SKM-1 (cell line): ENCODE data around the gene MANSC1.
"Not testable (repeated sequence)": the region's sequence is repeated elsewhere in the genome, so short reads cannot be mapped to it uniquely, and the experiment has no call there.

ENCODE experiments used
- DNase-seq: peaks from one replicate; lab custom pipeline; 2025; ENCODE audit not compliant: unreplicated experiment; lab: John Stamatoyannopoulos, UW

MANSC1 gene

DNA sequence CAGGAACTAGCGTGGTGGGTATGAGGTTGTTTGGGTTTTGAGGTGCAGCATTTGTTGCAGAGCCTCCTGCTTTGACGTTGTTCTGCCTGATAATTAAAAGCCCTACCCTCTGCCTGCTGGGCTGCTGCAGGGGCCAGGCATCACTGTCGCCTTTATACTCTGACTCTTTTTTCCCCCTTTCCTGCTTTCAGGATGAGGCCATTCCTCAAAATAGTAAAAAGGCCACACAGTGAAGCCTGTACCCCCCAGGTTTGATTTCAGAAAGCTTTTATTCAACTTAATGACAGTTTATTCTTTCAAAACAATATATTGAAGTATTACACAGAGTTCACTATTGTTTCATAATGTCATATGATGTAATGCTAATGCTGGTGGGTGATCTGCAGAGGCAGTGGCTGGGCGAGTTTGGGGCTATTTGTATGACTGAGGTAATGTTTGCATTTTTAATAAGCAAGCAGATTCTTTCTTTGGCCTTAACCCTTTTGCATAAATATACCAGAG is 15.9 kb upstream of the MANSC1 start:
- DNase-seq: no peak

GRCh38 chr12:12365446-12365802 is 15.4 kb upstream of the MANSC1 start:
- no peak for DNase-seq

DNA sequence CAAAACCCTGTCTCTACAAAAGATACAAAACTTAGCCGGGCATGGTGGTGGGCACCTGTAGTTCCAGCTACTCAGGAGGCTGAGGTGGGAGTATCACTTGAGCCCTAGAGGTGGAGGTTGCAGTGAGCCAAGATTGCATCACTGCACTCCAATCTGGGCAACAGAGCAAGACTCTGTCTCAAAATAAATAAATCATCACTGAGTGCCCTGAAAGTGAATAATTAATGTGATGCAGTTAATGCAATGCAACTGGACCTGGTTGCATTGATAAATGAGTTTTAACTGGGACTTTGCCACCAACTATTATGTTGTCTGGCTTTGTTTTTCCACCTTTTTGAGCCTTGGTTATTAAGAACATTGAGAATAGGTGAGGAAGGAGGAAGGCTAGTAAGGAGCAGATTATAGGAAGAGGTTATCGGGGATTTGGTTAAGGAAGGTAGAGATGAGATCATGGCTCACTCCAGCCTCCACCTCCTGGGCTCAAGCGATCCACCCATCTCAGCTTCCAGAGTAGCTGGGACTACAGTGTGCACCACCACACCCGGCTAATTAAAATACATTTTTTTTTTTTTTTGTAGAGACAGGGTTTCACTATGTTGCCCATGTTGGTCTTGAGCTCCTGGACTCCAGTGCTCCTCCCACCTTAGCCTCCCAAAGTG is 14.9 kb upstream of the MANSC1 start:
- no peak for DNase-seq

- no peak for DNase-seq
Measured at GRCh38 chr12:12358528-12358927, 8.5 kb upstream of the MANSC1 start.

DNA sequence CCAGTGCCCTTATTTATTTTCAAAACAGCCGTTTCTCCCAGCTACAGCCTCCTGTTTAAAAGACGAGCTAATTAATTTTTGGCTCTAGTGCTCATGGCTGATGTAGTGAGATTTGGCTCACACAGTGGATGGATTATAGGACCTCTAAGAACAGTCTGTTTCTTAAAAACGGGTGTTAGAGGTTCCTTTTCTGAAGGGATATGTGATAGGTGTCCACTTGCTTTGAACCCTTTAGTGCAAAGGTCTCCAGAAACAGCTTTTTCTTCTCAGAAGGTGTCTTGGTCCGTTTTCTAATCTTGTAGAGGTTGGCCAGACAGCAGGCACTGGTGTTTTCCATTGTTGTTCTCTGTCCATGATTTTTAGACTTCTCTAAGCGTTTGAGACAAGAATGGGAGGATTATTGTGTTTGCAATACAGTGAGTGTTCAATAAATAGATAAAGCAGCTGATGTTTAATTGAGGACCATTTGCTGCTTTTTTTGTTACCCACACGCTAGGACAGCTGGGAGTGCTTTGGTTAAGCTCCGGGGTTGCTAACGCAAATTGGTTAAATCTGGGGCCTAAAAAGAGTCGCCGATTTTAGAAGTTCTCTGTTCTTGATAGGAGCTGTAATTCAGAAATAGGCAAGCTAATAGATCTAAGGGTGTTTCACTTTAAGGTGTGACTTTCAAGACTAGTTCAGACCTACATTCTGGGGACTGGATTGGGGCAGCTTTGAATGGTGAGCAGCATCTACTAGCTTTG is 7.8 kb upstream of the MANSC1 start:
- DNase-seq: no peak

DNA sequence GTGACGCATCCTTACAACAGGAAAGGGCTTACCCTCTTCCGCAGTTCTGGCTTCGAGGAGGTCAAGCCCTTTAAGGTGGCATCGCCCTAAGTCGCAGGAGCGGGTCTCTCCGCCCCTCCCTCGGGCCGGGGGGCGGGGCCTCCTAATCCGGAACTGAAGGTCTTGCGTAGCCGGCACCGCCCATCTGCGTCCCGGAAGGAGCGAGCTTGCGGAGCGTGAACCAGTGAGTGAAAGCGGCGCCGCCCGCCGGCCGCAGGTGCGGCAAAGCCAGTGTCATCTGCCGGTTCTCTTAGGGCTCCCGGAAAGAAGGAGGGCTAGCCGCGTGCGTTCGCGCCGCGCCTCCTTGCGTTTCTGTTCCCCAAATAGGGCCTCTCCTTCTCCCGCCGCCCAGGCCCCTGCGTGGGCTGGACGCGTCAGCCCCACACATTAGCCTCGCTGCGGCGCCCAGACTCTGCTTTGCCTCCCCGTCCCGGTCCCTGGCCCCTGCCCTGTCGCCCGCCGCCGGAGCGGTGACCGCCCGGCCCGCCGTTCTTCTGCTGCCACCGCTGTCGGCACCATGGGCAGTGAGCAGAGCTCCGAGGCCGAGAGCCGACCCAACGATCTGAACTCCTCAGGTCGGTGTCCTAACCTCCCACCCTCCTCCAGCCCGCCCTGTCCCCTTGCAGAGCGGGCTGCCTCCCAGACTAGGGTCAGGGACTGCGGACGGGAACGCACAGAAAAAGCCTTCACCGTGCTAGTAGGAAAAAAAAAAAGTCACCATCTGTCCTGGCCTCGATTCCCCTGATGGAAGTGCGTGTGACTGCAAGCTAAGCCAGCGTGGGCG is 7.1 kb upstream of the MANSC1 start, which contains the start of gene BORCS5:
Gene BORCS5 (plus strand): TSS at position 183 of the 823 bp plus-strand sequence. CDS start 374 bp downstream, at position 557.
- DNase-seq: peak; percentile 51

DNA sequence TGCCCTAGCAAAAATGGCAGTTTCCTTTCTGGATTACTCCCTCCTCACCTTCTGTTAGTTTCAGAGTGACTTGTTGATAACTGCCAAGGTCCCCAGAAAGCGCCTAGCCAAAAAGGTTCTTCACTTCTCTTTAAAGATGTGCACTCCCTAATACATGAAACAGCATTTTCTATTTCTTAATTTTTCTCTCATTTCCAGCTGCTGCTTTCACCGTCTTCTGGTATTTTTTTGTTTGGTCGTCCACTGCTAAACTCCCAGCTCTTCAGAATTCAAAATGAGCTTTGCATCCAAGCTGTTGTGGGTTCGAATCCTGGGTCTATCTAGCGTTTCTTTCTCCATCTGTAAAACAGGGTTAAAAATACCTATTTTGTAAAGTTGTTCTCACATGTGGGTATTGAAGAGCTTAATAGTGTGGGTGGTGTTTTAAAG is 6.4 kb upstream of the MANSC1 start:
- DNase-seq: no peak

- no peak for DNase-seq
Measured at GRCh38 chr12:12353807-12354206, 3.8 kb upstream of the MANSC1 start.

- no peak for DNase-seq
Measured at GRCh38 chr12:12353276-12353675, 3.2 kb upstream of the MANSC1 start.

DNA sequence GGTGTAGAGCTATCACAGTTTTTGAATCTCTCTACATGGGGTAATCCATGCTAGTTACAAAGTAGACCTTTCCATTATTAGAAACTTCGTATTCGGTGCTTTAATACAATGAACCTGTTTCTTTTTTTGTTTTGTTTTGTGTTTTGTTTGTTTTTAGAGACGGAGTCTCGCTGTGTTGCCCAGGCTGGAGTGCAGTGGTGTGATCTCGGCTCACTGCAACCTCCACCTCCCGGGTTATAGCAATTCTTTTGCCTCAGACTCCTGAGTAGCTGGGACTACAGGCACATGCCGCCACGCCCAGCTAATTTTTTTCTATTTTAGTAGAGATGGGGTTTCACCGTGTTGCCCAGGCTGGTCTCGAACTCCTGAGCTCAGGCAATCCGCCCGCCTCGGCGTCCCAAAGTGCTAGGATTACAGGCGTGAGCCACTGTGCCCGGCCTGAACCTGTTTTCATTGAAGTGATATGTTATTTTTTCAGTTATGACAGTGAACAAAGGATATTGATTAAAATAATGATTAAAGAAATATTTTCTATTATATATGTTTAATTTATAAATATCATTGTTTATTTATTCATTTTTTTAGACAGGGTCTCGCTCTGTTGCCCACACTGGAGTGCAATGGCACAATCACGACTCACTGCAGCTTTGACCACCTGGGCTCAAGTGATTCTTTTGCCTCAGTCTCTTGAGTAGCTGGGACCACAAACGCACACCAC is 1.6 kb upstream of the MANSC1 start:
- not testable (repeated sequence) for DNase-seq

DNA sequence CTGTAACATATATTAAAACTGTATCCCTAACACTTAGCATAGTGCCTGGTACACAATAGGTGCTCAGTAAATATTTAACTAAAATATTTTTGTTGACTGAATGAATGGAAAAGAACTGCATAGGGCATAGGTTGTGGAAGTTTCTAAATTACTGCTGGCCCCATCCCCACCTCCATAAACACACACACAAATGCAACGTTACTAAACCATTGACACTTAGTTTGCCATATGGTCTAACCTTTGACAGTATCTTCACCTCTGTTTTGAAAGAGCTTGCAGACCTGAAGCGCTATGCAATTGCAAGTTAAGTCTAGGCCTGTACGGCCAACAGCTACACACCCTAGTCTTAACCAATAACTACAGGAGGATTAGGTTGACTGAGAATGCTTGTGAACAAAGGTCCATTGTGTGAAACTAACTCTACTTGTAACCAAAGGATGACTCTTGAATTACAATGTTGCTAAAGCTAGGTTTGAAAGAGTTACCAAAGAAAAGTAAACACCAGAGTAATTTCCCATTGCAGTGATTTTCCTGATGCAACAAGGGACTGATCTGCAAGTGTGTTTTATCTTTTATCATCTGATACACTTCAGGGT is 924 bp upstream of the MANSC1 start:
- no peak for DNase-seq

- DNase-seq: no peak
Measured at GRCh38 chr12:12338527-12339168, 11.4 kb downstream of the MANSC1 start.

GRCh38 chr12:12336511-12336910 is 13.5 kb downstream of the MANSC1 start:
- no peak for DNase-seq

- no peak for DNase-seq
Measured at GRCh38 chr12:12336049-12336411, 14.0 kb downstream of the MANSC1 start.

GRCh38 chr12:12334367-12335040 is 15.5 kb downstream of the MANSC1 start:
- no peak for DNase-seq

DNA sequence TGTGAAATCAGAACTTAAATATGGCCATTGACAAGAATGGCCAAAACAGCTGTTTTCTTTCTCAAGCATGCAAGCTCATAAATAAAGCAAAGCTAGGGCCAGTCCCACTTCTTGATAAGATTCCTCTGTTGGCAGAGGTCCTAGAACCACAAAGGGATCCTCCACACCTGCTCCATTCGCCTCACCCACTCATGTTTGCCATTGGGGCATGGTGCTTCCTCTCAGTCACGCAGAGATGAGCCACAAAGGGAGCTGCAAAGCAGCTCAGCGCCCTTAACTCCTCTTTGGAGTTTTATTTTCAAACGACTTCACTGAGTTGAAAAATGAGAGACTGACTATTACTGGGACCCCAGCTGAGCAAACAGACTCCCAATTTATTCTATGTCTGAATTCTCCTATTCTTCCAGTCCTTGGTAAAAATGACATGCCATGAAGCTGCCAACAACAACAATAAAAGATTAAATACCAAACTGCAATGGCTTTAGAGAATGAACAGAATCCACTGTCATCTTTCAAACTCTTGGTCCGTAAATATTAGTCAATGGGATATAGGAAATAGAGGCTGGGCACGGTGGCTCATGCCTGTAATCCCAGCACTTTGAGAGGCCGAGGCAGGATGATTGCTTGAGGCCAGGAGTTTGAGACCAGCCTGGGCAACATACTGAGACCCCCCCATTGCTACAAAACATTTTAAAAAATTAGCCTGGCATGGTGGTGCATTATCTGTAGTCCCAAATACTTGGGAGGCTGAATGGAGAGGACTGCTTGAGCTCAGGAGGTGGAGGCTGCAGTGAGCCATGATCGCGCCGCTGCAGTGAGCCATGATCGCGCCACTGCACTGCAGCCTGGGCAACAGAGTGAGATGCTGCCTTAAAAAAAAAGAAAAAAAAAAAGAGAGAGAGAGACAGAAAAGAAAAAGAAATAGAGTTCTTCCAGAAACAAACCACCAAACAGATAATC is 16.4 kb downstream of the MANSC1 start:
- no peak for DNase-seq

DNA sequence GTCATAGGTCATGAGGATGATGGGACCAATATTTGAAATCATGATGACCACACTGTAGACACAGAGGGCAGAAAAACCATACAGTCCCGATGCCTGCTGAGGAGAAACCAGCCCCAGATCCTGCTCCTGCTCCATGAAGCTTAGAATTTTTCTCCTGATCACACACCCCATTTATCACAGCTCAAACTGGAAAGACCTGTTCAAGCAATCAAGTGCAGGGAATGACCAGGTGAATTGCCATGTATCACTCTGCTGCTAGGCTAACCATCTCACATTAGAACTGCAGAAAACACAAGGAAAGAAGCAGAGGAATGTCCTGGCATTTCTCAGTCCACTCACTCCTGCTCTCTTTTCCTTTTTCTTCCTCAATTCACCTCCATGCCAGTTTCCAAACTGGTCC is 18.1 kb downstream of the MANSC1 start:
- DNase-seq: no peak

DNA sequence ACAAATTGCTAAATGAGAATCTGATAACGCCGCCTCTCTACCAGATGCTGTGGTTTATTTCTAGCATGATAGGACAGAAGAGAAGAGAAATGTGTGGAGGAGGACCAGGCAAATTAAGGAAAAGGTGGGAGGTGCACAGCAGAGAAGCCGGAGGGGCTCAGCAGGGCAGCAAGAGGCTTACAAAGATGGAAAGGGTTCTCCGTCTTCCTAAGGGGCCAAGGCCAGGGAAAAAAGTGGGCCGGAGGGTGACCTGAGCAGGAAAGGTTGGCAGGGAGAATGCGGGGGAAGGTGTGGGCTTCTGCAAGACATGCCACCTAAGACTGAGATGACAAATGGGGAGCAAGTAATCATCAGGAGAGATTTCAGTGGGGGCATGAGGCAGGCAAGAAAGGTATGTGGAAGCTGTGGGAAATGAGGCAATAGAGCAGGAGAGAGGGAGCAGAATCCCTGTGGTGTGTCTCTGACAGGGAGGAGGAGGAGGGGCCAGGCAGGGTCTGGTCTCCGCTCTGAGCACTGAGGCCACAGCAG is 18.7 kb downstream of the MANSC1 start:
- no peak for DNase-seq
